CD4-positive, alpha-beta T cell treated with Interleukin-10 for 1 hour (primary cell): Measurements from ENCODE around the gene FOLR1.

ENCODE experiments used
- DNase-seq: peaks from one replicate; pipeline ENCODE4 v3.0.0-alpha.2; 2020

Gene FOLR1

GRCh38 chr11:72236774-72237111 lies 44.8 kb downstream of the FOLR1 start:
- no peak for DNase-seq

GRCh38 chr11:72237112-72237931 lies 45.4 kb downstream of the FOLR1 start:
- no peak for DNase-seq

- DNase-seq = peak; percentile 58
These were observed 46.1 kb downstream of the FOLR1 start for GRCh38 chr11:72238040-72238450.

- DNase-seq = no peak
These were observed 46.8 kb downstream of the FOLR1 start for GRCh38 chr11:72238492-72239312.

GRCh38 chr11:72239313-72239848 lies 47.4 kb downstream of the FOLR1 start:
- no peak for DNase-seq

- DNase-seq = no peak
These were observed 48.0 kb downstream of the FOLR1 start for GRCh38 chr11:72239849-72240460.

GRCh38 chr11:72240461-72241290 lies 48.7 kb downstream of the FOLR1 start:
- DNase-seq = no peak

- no peak for DNase-seq
These were observed 49.4 kb downstream of the FOLR1 start for GRCh38 chr11:72241291-72241781.

- DNase-seq = no peak
These were observed 50.2 kb downstream of the FOLR1 start for GRCh38 chr11:72242141-72242540.

- no peak for DNase-seq
These were observed 51.5 kb downstream of the FOLR1 start for GRCh38 chr11:72243173-72244059.

- DNase-seq = no peak
These were observed 52.1 kb downstream of the FOLR1 start, which contains the start of gene PHOX2A for GRCh38 chr11:72244060-72244360. PHOX2A (minus strand) TSS chr11:72244176; CDS start chr11:72244004, 172 bp downstream.

- DNase-seq = no peak
These were observed 52.7 kb downstream of the FOLR1 start for GRCh38 chr11:72244361-72245262.

GRCh38 chr11:72245263-72245816 lies 53.4 kb downstream of the FOLR1 start:
- DNase-seq = no peak
